Thyroid gland (tissue), 4 donors: Measurements from ENCODE around the gene CIAO2B.
A peak's percentile ranks its signal among the peaks of the same experiment; 100 is the strongest.

Experiments
- CTCF ChIP-seq, 6 experiments: fragments of 200-600 bp in 3 of 6; fragments of 450-650 bp in 3 of 6; sonication (generic) in 3 of 6; IDR thresholded peaks; one replicate each; pipeline ENCODE4 v1.5.1; 2016 to 2019; ENCODE audit warnings: antibody characterized with exemption in 6 of 6, mild to moderate bottlenecking in 2 of 6, inconsistent platforms in 1 of 6, moderate library complexity in 1 of 6
- POLR2A ChIP-seq, 2 donors: fragments of 450-650 bp; IDR thresholded peaks; one replicate each; pipeline ENCODE4 v1.6.1; 2017; ENCODE audit warnings: antibody characterized with exemption in 2 of 2, mild to moderate bottlenecking in 2 of 2, moderate library complexity in 1 of 2

- TF ChIP-seq CTCF (IDR thresholded peaks at IDR 0.05) (peak; percentile 33 to 83 (median 66)), POLR2A (IDR thresholded peaks at IDR 0.05) (no peak)
These were observed 27.0 kb upstream of the CIAO2B start, which contains the start of gene CES3 for GRCh38 chr16:66961065-66961744.
